Astrocyte (in vitro differentiated cells and primary cell): ENCODE measurements around the gene TIAM2. TPM values are rescaled to one million over a fixed set of nuclear protein-coding genes. Genes with fewer than 3 reads are reported as not detected.

Experiments used
- DNase-seq: peaks from one replicate; pipeline ENCODE4 v3.0.0-alpha.2; 2010; ENCODE audit warnings: low read depth
- FAIRE-seq: peaks from 2 replicates; lab custom pipeline; 2011; peaks lifted over from hg19 to GRCh38; lab: Jason Lieb, UNC
- H2AFZ ChIP-seq: 2 replicates; pipeline ENCODE4 v1.6.0; 2012; ENCODE audit warnings: low read depth, low read length, inconsistent platforms
- H3K27ac ChIP-seq: 2 replicates; pipeline ENCODE4 v1.5.1; 2011; ENCODE audit warnings: low read depth, low read length, inconsistent platforms
- H3K27me3 ChIP-seq: 2 replicates; pipeline ENCODE4 v1.6.0; 2011; ENCODE audit warnings: low read length, inconsistent platforms; ENCODE audit not compliant: insufficient read depth
- H3K36me3 ChIP-seq: 2 replicates; pipeline ENCODE4 v1.5.1; 2011; ENCODE audit warnings: low read length, inconsistent platforms; ENCODE audit not compliant: insufficient read depth
- H3K4me1 ChIP-seq: 2 replicates; pipeline ENCODE4 v1.5.1; 2011; ENCODE audit warnings: low read length, inconsistent platforms; ENCODE audit not compliant: insufficient read depth
- H3K4me2 ChIP-seq: 2 replicates; pipeline ENCODE4 v1.6.0; 2012; ENCODE audit warnings: low read length, inconsistent platforms
- H3K4me3 ChIP-seq: 2 replicates; pipeline ENCODE4 v1.5.1; 2011; ENCODE audit warnings: low read depth, mild to moderate bottlenecking, low read length, inconsistent platforms; ENCODE audit not compliant: insufficient read depth
- H3K79me2 ChIP-seq: 2 replicates; pipeline ENCODE4 v1.6.0; 2012; ENCODE audit warnings: mild to moderate bottlenecking, low read length, inconsistent platforms; ENCODE audit not compliant: insufficient read depth
- H3K9ac ChIP-seq: 2 replicates; pipeline ENCODE4 v1.6.0; 2012; ENCODE audit warnings: mild to moderate bottlenecking, low read length, inconsistent platforms
- H3K9me3 ChIP-seq: 2 replicates; pipeline ENCODE4 v1.5.1; 2012; ENCODE audit warnings: low read depth, mild to moderate bottlenecking, low read length, inconsistent platforms; ENCODE audit not compliant: insufficient read depth
- H4K20me1 ChIP-seq: 2 replicates; pipeline ENCODE4 v1.6.0; 2012; ENCODE audit warnings: low read length, inconsistent platforms; ENCODE audit not compliant: insufficient read depth
- H3K27ac Mint-ChIP-seq: one replicate; pipeline ENCODE4 v1.8.0; 2021; ENCODE audit warnings: mild to moderate bottlenecking, mixed read lengths; ENCODE audit not compliant: unreplicated experiment
- H3K27me3 Mint-ChIP-seq: one replicate; pipeline ENCODE4 v1.8.0; 2021; ENCODE audit warnings: low read depth, mixed read lengths; ENCODE audit not compliant: unreplicated experiment
- H3K36me3 Mint-ChIP-seq: one replicate; pipeline ENCODE4 v1.8.0; 2021; ENCODE audit warnings: low read depth, mixed read lengths; ENCODE audit not compliant: unreplicated experiment
- H3K4me1 Mint-ChIP-seq: one replicate; pipeline ENCODE4 v1.8.0; 2021; ENCODE audit warnings: low read depth, mixed read lengths; ENCODE audit not compliant: unreplicated experiment
- H3K4me3 Mint-ChIP-seq: one replicate; pipeline ENCODE4 v1.8.0; 2021; ENCODE audit warnings: mild to moderate bottlenecking, moderate library complexity, mixed read lengths; ENCODE audit not compliant: unreplicated experiment
- H3K9me3 Mint-ChIP-seq: one replicate; pipeline ENCODE4 v1.8.0; 2021; ENCODE audit warnings: mild to moderate bottlenecking, mixed read lengths; ENCODE audit not compliant: unreplicated experiment
- EZH2 ChIP-seq: IDR thresholded peaks from 2 replicates; pipeline ENCODE4 v1.6.1; 2012; ENCODE audit warnings: mild to moderate bottlenecking, low read length, inconsistent platforms; ENCODE audit not compliant: insufficient read depth
- total RNA-seq: library from RNA; stranded (reverse); gene quantifications from 2 replicates; pipeline ENCODE4 v1.2.1, GENCODE V29; 2021
- TF ChIP-seq, protein P1 (sequence below): IDR thresholded peaks from 2 replicates; pipeline ENCODE4 v1.5.1; 2011; ENCODE audit warnings: low read depth, mild to moderate bottlenecking, inconsistent platforms, low read length, moderate library complexity; ENCODE audit not compliant: insufficient read depth

The TIAM2 gene
- total RNA-seq, 1 donor from 2014 or later: 23.6 TPM

DNA sequence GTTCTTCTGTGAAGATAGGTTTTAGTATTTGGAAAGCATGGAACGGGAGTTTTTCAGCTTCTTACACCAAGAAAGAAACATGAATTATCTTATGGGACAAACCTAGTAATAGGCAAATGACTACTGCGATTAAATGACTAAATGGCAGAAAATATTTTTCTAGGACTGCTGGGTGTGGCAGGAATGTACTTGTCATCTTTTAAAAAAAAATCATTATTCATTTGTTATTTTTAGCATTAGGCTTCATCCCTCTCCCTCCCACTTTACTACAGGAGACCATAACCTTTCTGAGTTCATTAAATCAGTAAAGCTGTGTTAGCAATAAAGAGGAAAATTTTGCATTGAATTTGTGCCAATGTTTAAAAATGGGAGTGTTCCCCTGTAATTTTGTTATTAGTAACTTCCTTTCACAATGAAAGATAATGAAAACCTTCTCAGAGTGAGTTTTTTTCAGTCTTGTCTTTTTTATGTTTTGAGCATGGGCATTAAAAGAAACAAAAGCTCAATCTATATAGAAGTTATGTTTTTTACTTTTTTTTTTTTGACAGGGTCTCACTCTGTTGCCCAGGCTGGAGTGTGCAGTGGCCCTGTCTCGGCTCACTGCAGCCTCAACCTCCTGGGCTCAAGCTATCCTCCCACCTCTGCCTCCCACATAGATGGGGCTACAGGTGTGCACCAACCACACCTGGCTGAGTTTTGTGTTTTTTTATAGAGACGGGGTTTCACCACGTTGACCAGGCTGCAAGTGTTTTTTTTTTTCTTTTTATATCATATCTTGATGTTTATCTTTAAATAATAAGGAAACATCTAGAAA, 163.1 kb downstream of the TIAM2 start:
- H3K36me3 ChIP-seq: no peaks in the 10 kb centered on the region
- H3K4me1 ChIP-seq: peaks cover 33% of the 10 kb centered on the region
- H4K20me1 ChIP-seq: no peaks in the 10 kb centered on the region
- no peaks in the 10 kb centered on the region for H3K9me3 ChIP-seq
- H3K4me3 Mint-ChIP-seq: no peak overlapping the region
- H3K27ac Mint-ChIP-seq: peak overlapping the region; percentile 34
- peaks cover 47% of the 10 kb centered on the region for H3K4me1 Mint-ChIP-seq
- TF ChIP-seq, protein P1, sequence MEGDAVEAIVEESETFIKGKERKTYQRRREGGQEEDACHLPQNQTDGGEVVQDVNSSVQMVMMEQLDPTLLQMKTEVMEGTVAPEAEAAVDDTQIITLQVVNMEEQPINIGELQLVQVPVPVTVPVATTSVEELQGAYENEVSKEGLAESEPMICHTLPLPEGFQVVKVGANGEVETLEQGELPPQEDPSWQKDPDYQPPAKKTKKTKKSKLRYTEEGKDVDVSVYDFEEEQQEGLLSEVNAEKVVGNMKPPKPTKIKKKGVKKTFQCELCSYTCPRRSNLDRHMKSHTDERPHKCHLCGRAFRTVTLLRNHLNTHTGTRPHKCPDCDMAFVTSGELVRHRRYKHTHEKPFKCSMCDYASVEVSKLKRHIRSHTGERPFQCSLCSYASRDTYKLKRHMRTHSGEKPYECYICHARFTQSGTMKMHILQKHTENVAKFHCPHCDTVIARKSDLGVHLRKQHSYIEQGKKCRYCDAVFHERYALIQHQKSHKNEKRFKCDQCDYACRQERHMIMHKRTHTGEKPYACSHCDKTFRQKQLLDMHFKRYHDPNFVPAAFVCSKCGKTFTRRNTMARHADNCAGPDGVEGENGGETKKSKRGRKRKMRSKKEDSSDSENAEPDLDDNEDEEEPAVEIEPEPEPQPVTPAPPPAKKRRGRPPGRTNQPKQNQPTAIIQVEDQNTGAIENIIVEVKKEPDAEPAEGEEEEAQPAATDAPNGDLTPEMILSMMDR: no peak
- no peak for TF ChIP-seq EZH2
- H3K9me3 Mint-ChIP-seq: no peaks in the 10 kb centered on the region
- H2AFZ ChIP-seq: no peak overlapping the region
- FAIRE-seq (peak; percentile 59), DNase-seq (peak; percentile 49)
- H3K4me3 ChIP-seq: no peak overlapping the region
- H3K27me3 ChIP-seq: no peaks in the 10 kb centered on the region
- H3K4me2 ChIP-seq: peak overlapping the region; percentile 32
- H3K27me3 Mint-ChIP-seq: no peaks in the 10 kb centered on the region
- peak overlapping the region; percentile 34 for H3K9ac ChIP-seq
- H3K79me2 ChIP-seq: no peaks in the 10 kb centered on the region
- H3K27ac ChIP-seq: peak overlapping the region; percentile 48
- peaks cover 12% of the 10 kb centered on the region for H3K36me3 Mint-ChIP-seq

DNA sequence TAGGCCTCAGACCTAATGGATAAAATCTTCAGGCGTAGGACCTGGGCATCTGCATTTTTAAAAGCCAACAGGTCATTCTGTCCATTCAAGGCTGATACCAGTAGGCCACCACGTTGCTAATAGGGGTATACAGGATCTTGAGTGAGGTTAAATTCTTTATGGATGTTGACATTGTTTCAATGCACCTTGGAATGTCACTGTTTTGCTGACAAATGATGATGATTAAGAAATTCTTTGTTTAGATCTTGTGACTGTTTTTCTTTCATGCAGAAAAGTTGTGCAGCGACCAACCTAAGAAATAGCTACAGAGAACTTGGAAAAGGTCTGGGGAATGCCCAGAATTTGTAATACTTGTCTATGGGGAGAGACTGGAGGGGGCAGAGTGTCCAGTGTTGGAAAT, 167.6 kb downstream of the TIAM2 start:
- DNase-seq (peak; percentile 53), FAIRE-seq (no peak)
- Histone ChIP-seq H3K27me3 (no peaks in the 10 kb centered on the region), H3K36me3 (no peaks in the 10 kb centered on the region), H2AFZ (no peak overlapping the region), H4K20me1 (no peaks in the 10 kb centered on the region), H3K4me3 (no peak overlapping the region), H3K4me1 (peaks cover 11% of the 10 kb centered on the region), H3K9me3 (no peaks in the 10 kb centered on the region), H3K4me2 (peak overlapping the region; percentile 11), H3K27ac (no peak overlapping the region), H3K9ac (no peak overlapping the region), H3K79me2 (no peaks in the 10 kb centered on the region)
- Mint-ChIP-seq H3K27me3 (no peaks in the 10 kb centered on the region), H3K36me3 (peaks cover 16% of the 10 kb centered on the region), H3K4me3 (no peak overlapping the region), H3K27ac (no peak overlapping the region), H3K4me1 (peaks cover 14% of the 10 kb centered on the region), H3K9me3 (no peaks in the 10 kb centered on the region)
- TF ChIP-seq EZH2: no peak
- TF ChIP-seq, protein P1: no peak

DNA sequence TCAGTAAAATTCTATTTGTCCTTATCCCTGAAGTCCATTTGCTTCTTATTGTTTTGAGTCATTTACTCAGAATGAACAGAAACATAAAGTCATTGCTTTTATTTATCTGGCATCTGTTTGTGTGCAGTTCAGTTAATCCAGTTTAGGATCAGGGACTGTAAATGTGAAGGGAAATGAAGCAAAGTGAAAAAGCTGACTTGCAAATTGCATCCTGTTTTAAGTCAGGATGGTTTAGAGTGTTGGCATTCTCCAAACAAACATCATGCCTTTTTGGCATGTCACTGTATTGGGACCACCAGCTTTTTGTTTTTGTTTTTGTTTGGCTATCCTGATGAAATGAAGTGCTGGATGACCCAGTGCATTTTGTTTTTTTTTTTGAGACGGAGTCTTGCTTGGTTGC, 168.5 kb downstream of the TIAM2 start:
- H2AFZ ChIP-seq: no peak overlapping the region
- H3K4me2 ChIP-seq: no peak overlapping the region
- Mint-ChIP-seq H3K27ac (no peak overlapping the region), H3K4me3 (no peak overlapping the region), H3K27me3 (no peaks in the 10 kb centered on the region), H3K36me3 (peaks cover 16% of the 10 kb centered on the region), H3K4me1 (peaks cover 8% of the 10 kb centered on the region), H3K9me3 (no peaks in the 10 kb centered on the region)
- DNase-seq: no peak
- no peak overlapping the region for H3K9ac ChIP-seq
- H4K20me1 ChIP-seq: no peaks in the 10 kb centered on the region
- no peak for FAIRE-seq
- H3K9me3 ChIP-seq: no peaks in the 10 kb centered on the region
- H3K4me3 ChIP-seq: no peak overlapping the region
- no peaks in the 10 kb centered on the region for H3K27me3 ChIP-seq
- peaks cover 5% of the 10 kb centered on the region for H3K4me1 ChIP-seq
- H3K27ac ChIP-seq: no peak overlapping the region
- no peaks in the 10 kb centered on the region for H3K36me3 ChIP-seq
- TF ChIP-seq, protein P1: no peak
- TF ChIP-seq EZH2: no peak
- H3K79me2 ChIP-seq: no peaks in the 10 kb centered on the region
